B cell (primary cell): ENCODE data around the gene GDE1. TPM values are rescaled to one million over a fixed set of nuclear protein-coding genes. Genes with fewer than 3 reads are reported as not detected.

ENCODE experiments used
- ATAC-seq: fragments of 200-7000 bp; cut with Tn5 transposase; one replicate; pipeline ENCODE4 v1.10.0; 2021; ENCODE audit warnings: low read depth, mild to moderate bottlenecking, moderate number of reproducible peaks, moderate library complexity
- CTCF ChIA-PET: fragments of 350-600 bp; sonication (Branson Sonifier 250); formaldehyde crosslinking; loops from one replicate; lab custom pipeline; 2021; ENCODE audit warnings: antibody characterized with exemption, inconsistent platforms; lab: Charles Lee
- POLR2A ChIA-PET: fragments of 350-600 bp; sonication (Branson Sonifier 250); formaldehyde crosslinking; loops from one replicate; lab custom pipeline; 2021; ENCODE audit warnings: antibody characterized with exemption; lab: Charles Lee
- DNase-seq: peaks from one replicate; pipeline ENCODE4 v3.0.0; 2013
- H2AFZ ChIP-seq: 2 replicates; pipeline ENCODE4 v1.6.1; 2012; ENCODE audit warnings: mild to moderate bottlenecking, low read depth, low read length; ENCODE audit not compliant: insufficient read depth, poor library complexity, severe bottlenecking
- H3K27ac ChIP-seq, 2 donors: 1 replicate in 1 of 2; 2 replicates in 1 of 2; pipeline ENCODE4 v1.5.1; 2012 to 2013; ENCODE audit warnings: low read length in 2 of 2, mild to moderate bottlenecking in 2 of 2, moderate library complexity in 1 of 2
- H3K27me3 ChIP-seq, 4 experiments: fragments of 200-600 bp in 1 of 4; sonication (generic) in 1 of 4; replicated peaks in 1 of 4; 1 replicate in 2 of 4; 2 replicates in 2 of 4; pipeline versions ENCODE4 v1.6.1 to v1.7.0; 2013 to 2016; ENCODE audit warnings: low read length in 3 of 4, mild to moderate bottlenecking in 2 of 4, mixed read lengths in 1 of 4, moderate library complexity in 1 of 4; ENCODE audit not compliant: insufficient read depth in 4 of 4, control insufficient read depth in 3 of 4; ENCODE audit errors: control extremely low read depth in 1 of 4
- H3K36me3 ChIP-seq, 2 experiments: replicated peaks in 1 of 2; 1 replicate in 1 of 2; 2 replicates in 1 of 2; pipeline versions ENCODE4 v1.6.1 to v1.7.1; 2013; ENCODE audit warnings: low read length in 1 of 2; ENCODE audit not compliant: insufficient read depth in 2 of 2, control insufficient read depth in 1 of 2; ENCODE audit errors: control extremely low read depth in 1 of 2, extremely low read depth in 1 of 2
- H3K4me1 ChIP-seq, 2 donors: fragments of 200-600 bp in 1 of 2; sonication (generic) in 1 of 2; 1 replicate in 1 of 2; 2 replicates in 1 of 2; pipeline versions ENCODE4 v1.5.1 to v1.6.1; 2013 to 2017; ENCODE audit warnings: low read length in 2 of 2; ENCODE audit not compliant: control insufficient read depth in 2 of 2, insufficient read depth in 2 of 2
- H3K4me2 ChIP-seq: replicated peaks from 2 replicates; pipeline ENCODE3; 2012; ENCODE audit warnings: mild to moderate bottlenecking, low read depth, low read length; ENCODE audit not compliant: poor library complexity, severe bottlenecking
- H3K4me3 ChIP-seq, 5 experiments: fragments of 200-600 bp in 1 of 5; sonication (generic) in 1 of 5; 1 replicate in 3 of 5; 2 replicates in 2 of 5; pipeline versions ENCODE4 v1.5.1 to v1.7.0; 2011 to 2016; ENCODE audit warnings: low read length in 4 of 5, mild to moderate bottlenecking in 4 of 5, low read depth in 2 of 5, control low read depth in 1 of 5, moderate library complexity in 1 of 5; ENCODE audit not compliant: insufficient read depth in 1 of 5; ENCODE audit errors: control extremely low read depth in 1 of 5, extremely low read depth in 1 of 5
- H3K79me2 ChIP-seq: fragments of 200-600 bp; sonication (generic); one replicate; pipeline ENCODE4 v1.6.0; 2016; ENCODE audit warnings: low read length; ENCODE audit not compliant: control insufficient read depth, insufficient read depth
- H3K9ac ChIP-seq: fragments of 200-600 bp; sonication (generic); 2 replicates; pipeline ENCODE4 v1.6.1; 2017; ENCODE audit warnings: mild to moderate bottlenecking, low read length, moderate library complexity
- H3K9me3 ChIP-seq, 3 donors: one replicate each; pipeline versions ENCODE4 v1.6.1 to v1.7.1; 2013; ENCODE audit warnings: low read length in 2 of 3; ENCODE audit not compliant: control insufficient read depth in 2 of 3, insufficient read depth in 1 of 3; ENCODE audit errors: control extremely low read depth in 1 of 3
- H4K20me1 ChIP-seq: 2 replicates; pipeline ENCODE4 v1.6.0; 2012; ENCODE audit warnings: mild to moderate bottlenecking, low read length; ENCODE audit not compliant: insufficient read depth, control insufficient read depth, poor library complexity, severe bottlenecking
- H3K27ac Mint-ChIP-seq: one replicate; pipeline ENCODE4 v1.8.0; 2021; ENCODE audit warnings: mixed read lengths
- H3K27me3 Mint-ChIP-seq: one replicate; pipeline ENCODE4 v1.8.0; 2021; ENCODE audit warnings: mixed read lengths
- H3K4me1 Mint-ChIP-seq: one replicate; pipeline ENCODE4 v1.8.0; 2021; ENCODE audit warnings: mixed read lengths
- H3K4me3 Mint-ChIP-seq: one replicate; pipeline ENCODE4 v1.8.0; 2021; ENCODE audit warnings: mixed read lengths
- H3K9me3 Mint-ChIP-seq: one replicate; pipeline ENCODE4 v1.8.0; 2022; ENCODE audit warnings: mixed read lengths; ENCODE audit not compliant: insufficient read depth
- CTCF ChIP-seq: fragments of 200-600 bp; IDR thresholded peaks from one replicate; pipeline ENCODE4 v1.8.0; 2022; ENCODE audit warnings: antibody characterized with exemption, mild to moderate bottlenecking
- EZH2 ChIP-seq: IDR thresholded peaks from 2 replicates; pipeline ENCODE4 v1.6.1; 2012; ENCODE audit warnings: borderline replicate concordance, low read depth, mild to moderate bottlenecking, moderate library complexity, low read length; ENCODE audit not compliant: insufficient read depth, poor library complexity, severe bottlenecking
- WGBS: methylation state at CpG from one replicate; pipeline ENCODE4 v1.1.5; 2013; ENCODE audit warnings: missing lambda C conversion rate; ENCODE audit not compliant: insufficient coverage; 5-methylcytosine and 5-hydroxymethylcytosine counted together
- intact Hi-C: fragments of 100-400 bp; cut with micrococcal nuclease; formaldehyde crosslinking; loops from one replicate; pipeline ENCODE4 v1.10.0; 2022
- polyA plus RNA-seq: library from polyadenylated mRNA; depleted of rRNA; stranded (reverse); fragments of >200 nt; gene quantifications from 2 replicates; pipeline ENCODE4 v1.2.3, GENCODE V29; 2012
- total RNA-seq, 2 donors: library from RNA; stranded (reverse); fragments of 120-200 nt in 1 of 2; gene quantifications; 1 replicate in 1 of 2; 2 replicates in 1 of 2; pipeline versions ENCODE4 v1.2.3 to v1.2.4, GENCODE V29; 2013 to 2022

The GDE1 gene
- total and polyA plus RNA-seq, 2 donors (not counting 1 experiment from before 2014, with no cell fraction given), result 10.0 to 25.3 TPM

- Mint-ChIP-seq H3K4me3 (no peak overlapping the region), H3K9me3 (no peaks in the 10 kb centered on the region), H3K27me3 (no peaks in the 10 kb centered on the region), H3K27ac (no peak overlapping the region), H3K4me1 (peaks cover 4% of the 10 kb centered on the region)
- Histone ChIP-seq H2AFZ (no peak overlapping the region), H3K4me1 (peaks cover 3% of the 10 kb centered on the region in 2 donors), H3K27me3 (no peaks in the 10 kb centered on the region), H3K4me3 (no peak overlapping the region), H3K36me3 (peaks cover 1 to 32% of the 10 kb centered on the region in 2 experiments), H3K79me2 (no peaks in the 10 kb centered on the region), H3K27ac (no peak overlapping the region), H3K4me2 (no peak overlapping the region), H3K9me3 (no peaks in the 10 kb centered on the region), H3K9ac (no peak overlapping the region), H4K20me1 (no peaks in the 10 kb centered on the region)
- WGBS, result 100% methylated on average over 2 of the region's 5 CpGs
- no peak for ATAC-seq
- intact Hi-C loops, result no loop called here
- TF ChIP-seq CTCF, result no peak
- no peak for TF ChIP-seq EZH2
- DNase-seq, result no peak
- CTCF ChIA-PET, result no interaction called here
- POLR2A ChIA-PET, result no interaction called here
Measured at GRCh38 chr16:19499006-19499405, 22.9 kb downstream of the GDE1 start.

- POLR2A ChIA-PET, result no interaction called here
- H3K9me3 Mint-ChIP-seq, result no peaks in the 10 kb centered on the region
- ATAC-seq (no peak), DNase-seq (no peak)
- H3K27ac ChIP-seq, result no peak overlapping the region
- H3K4me1 Mint-ChIP-seq, result peaks cover 11% of the 10 kb centered on the region
- WGBS, result 90% methylated on average over 5 of the region's 5 CpGs
- H3K79me2 ChIP-seq, result no peaks in the 10 kb centered on the region
- no peak overlapping the region for H3K9ac ChIP-seq
- H3K4me3 ChIP-seq, result no peak overlapping the region
- H3K4me1 ChIP-seq, result peaks cover 11 to 13% of the 10 kb centered on the region in 2 donors
- intact Hi-C loops, result no loop called here
- no peak overlapping the region for H3K27ac Mint-ChIP-seq
- peaks cover 1 to 14% of the 10 kb centered on the region in 2 experiments for H3K36me3 ChIP-seq
- CTCF ChIA-PET, result no interaction called here
- no peak overlapping the region for H3K4me2 ChIP-seq
- no peaks in the 10 kb centered on the region for H4K20me1 ChIP-seq
- no peak overlapping the region for H2AFZ ChIP-seq
- H3K27me3 ChIP-seq, result no peaks in the 10 kb centered on the region
- no peaks in the 10 kb centered on the region for H3K27me3 Mint-ChIP-seq
- TF ChIP-seq EZH2 (no peak), CTCF (no peak)
- H3K4me3 Mint-ChIP-seq, result no peak overlapping the region
- no peaks in the 10 kb centered on the region for H3K9me3 ChIP-seq
Measured at GRCh38 chr16:19497176-19497575, 24.7 kb downstream of the GDE1 start.
